GM18951 (cell line): ENCODE data around the gene KCND2.
"Not testable (repeated sequence)": the region's sequence is repeated elsewhere in the genome, so short reads cannot be mapped to it uniquely, and the experiment has no call there.

ENCODE experiments used
- POLR2A ChIP-seq: IDR thresholded peaks from 4 replicates; pipeline ENCODE4 v1.6.1; 2011; ENCODE audit warnings: mild to moderate bottlenecking; ENCODE audit not compliant: insufficient read length, insufficient read depth; ENCODE audit errors: extremely low read depth
- in situ Hi-C: fragments of 300-500 bp; cut with MboI; formaldehyde crosslinking; loops from one replicate; pipeline ENCODE4 v1.12.0; 2022; ENCODE audit warnings: low sequenced_read_pairs, mixed read lengths, inconsistent platforms; ENCODE audit not compliant: unreplicated experiment

KCND2 gene

GRCh38 chr7:120564145-120564544 lies 291.2 kb downstream of the KCND2 start:
- in situ Hi-C loops: loop anchor here (25.0 kb wide), 2 partner anchors 627 to 1302 kb away; no protein-coding TSS in a partner anchor
- TF ChIP-seq POLR2A: no peak

DNA sequence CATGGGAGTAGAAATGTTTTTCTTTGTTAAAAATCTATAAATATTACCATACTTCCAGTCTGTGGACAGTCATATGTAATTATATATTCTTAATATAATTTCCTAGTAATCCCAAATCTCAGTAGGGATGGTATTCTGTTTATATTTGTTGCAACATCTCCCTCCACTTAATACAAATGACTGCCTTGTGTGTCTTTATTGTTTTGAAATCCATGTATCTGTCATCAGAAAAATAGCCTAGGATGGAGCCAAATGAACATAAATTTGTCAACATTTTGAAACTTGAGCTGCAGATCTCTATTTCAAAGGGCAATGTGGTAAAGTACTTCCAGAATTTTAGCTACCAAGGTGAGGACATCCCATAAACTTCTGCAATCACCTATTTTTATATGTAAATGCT lies 294.2 kb downstream of the KCND2 start:
- no peak for TF ChIP-seq POLR2A
- in situ Hi-C loops: loop anchor here (25.0 kb wide), 2 partner anchors 630 to 1305 kb away; no protein-coding TSS in a partner anchor

DNA sequence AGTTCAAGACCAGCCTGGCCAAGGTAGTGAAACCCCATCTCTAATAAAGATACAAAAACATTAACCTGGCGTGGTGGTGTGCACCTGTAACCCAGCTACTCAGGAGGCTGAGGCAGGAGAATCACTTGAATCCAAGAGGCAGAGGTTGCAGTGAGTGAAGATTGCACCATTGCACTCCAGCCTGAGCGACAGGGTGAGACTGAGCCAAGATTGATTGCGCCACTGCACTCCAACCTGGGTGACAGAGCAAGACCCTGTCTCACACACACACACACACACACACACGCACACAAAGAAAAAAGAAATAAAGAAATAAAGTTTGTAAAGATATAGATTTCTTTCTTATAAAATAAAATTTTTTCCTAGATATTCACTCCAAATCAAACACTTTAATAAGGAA lies 305.7 kb downstream of the KCND2 start:
- in situ Hi-C loops: not testable (repeated sequence)

- in situ Hi-C loops: no loop called here
- TF ChIP-seq POLR2A: no peak
Observed at GRCh38 chr7:120582916-120583315, 309.9 kb downstream of the KCND2 start.

GRCh38 chr7:120583899-120584586 lies 311.1 kb downstream of the KCND2 start:
- in situ Hi-C loops: no loop called here
- TF ChIP-seq POLR2A: no peak

- TF ChIP-seq POLR2A: no peak
- in situ Hi-C loops: no loop called here
Observed at GRCh38 chr7:120586571-120586970, 313.6 kb downstream of the KCND2 start.

- TF ChIP-seq POLR2A: no peak
- in situ Hi-C loops: no loop called here
Observed at GRCh38 chr7:120587243-120587642, 314.3 kb downstream of the KCND2 start.

- no peak for TF ChIP-seq POLR2A
- in situ Hi-C loops: no loop called here
Observed at GRCh38 chr7:120588416-120588815, 315.4 kb downstream of the KCND2 start.

DNA sequence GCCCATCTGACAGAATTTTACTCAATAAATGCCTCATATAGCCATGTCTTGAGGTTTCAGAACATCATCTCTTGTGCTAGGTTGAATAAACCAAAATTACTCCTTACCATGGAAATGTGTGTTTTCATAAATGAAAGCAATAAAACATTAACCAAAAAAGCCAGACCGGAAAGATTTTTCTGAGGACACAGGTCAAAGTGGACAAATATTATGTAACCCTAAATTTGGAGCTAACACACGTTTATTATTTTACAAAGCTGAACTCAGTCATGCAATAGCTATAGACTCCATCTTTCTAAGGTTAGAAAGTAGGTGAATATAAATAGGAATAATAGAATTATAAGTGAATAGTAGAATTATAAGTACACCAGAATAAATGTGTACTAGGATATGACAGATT lies 315.9 kb downstream of the KCND2 start:
- in situ Hi-C loops: no loop called here
- TF ChIP-seq POLR2A: no peak

GRCh38 chr7:120600607-120601006 lies 327.6 kb downstream of the KCND2 start:
- TF ChIP-seq POLR2A: no peak
- in situ Hi-C loops: no loop called here

GRCh38 chr7:120603366-120603765 lies 330.4 kb downstream of the KCND2 start:
- in situ Hi-C loops: no loop called here
- TF ChIP-seq POLR2A: no peak

GRCh38 chr7:120609136-120609753 lies 336.3 kb downstream of the KCND2 start:
- in situ Hi-C loops: no loop called here
- TF ChIP-seq POLR2A: no peak

DNA sequence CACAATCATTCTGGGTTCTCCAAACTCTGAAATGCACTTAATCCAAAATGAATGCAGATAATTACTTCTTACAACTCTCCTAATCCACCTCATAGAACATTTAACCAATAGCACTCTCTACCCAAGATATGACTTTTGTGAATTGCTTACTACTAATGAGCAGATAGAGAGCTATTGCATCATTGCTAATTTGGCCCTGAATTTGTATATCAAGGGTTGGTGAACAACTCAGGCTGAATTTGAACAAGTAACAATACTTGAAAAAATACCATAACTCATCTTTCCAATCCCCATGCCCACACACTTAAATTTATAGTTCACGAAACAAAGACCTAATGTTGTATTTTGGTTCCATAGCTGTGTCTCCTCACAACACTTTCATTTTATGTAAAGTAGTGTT lies 339.0 kb downstream of the KCND2 start:
- no peak for TF ChIP-seq POLR2A
- in situ Hi-C loops: no loop called here

- TF ChIP-seq POLR2A: no peak
- in situ Hi-C loops: no loop called here
Observed at GRCh38 chr7:120615703-120616102, 342.7 kb downstream of the KCND2 start.

DNA sequence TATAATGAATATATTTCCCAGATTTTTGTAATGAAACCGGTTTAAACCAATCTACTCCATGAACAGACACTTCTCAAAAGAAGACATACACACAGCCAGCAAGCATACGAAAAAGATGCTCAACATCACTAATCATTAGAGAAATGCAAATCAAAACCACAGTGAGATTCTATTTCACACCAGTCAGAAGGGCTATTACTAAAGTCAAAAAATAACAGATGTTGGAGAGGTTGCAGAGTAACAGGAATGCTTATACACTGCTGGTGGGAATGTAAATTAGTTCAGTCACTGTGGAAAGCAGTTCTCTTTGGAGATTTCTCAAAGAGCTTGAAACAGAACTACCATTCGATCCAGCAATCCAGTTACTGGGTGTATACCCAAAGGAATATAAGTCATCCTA lies 344.3 kb downstream of the KCND2 start:
- no peak for TF ChIP-seq POLR2A
- in situ Hi-C loops: no loop called here

GRCh38 chr7:120628251-120628650 lies 355.3 kb downstream of the KCND2 start:
- no peak for TF ChIP-seq POLR2A
- in situ Hi-C loops: no loop called here
